ENCODE data around the gene LRP11. TPM values are rescaled to one million over a fixed set of nuclear protein-coding genes. Genes with fewer than 3 reads are reported as not detected.

Gene LRP11
- total and polyA plus RNA-seq, 9 of the 15 experiments (the other 6 are each of a cell fraction or from before 2014, with no cell fraction given) = 0.51 to 3.5 (median 2.4) TPM

- no peak for TF ChIP-seq ID3 (CRISPR knock-in tag; IDR thresholded peaks at IDR 0.05)
- TF ChIP-seq ID3 (tag; IDR thresholded peaks at IDR 0.05) = no peak
Measured at GRCh38 chr6:149881066-149881766, 17.1 kb upstream of the LRP11 start (continued).

- H3K27me3 ChIP-seq (ENCODE audit: control insufficient read depth in 2 of 2, insufficient read depth in 2 of 2, low read length in 2 of 2) = peaks cover 17 to 23% of the 10 kb centered on the region in 2 experiments; a peak in 4 of 5 replicates
- 0% methylated on average over 1 of the region's 1 CpG for WGBS (ENCODE audit: insufficient coverage, low coverage, missing lambda C conversion rate)
- H3K36me3 ChIP-seq (ENCODE audit: control insufficient read depth, insufficient read depth, low read length) = no peaks in the 10 kb centered on the region
- H3K79me2 ChIP-seq (ENCODE audit: control insufficient read depth, insufficient read depth, low read length) = no peaks in the 10 kb centered on the region
- intact Hi-C loops (cut with micrococcal nuclease) = no loop called here
- TF ChIP-seq RBFOX2 (IDR thresholded peaks at IDR 0.05; ENCODE audit: low read depth, low read length) (no peak), ZNF316 (IDR thresholded peaks at IDR 0.05) (peak; percentile 57), C11orf30 (IDR thresholded peaks at IDR 0.05; ENCODE audit: low read depth) (peak; percentile 29; the same call in 1 of the 2 replicates), ZNF239 (CRISPR knock-in tag; IDR thresholded peaks at IDR 0.05) (no peak), PCBP1 (IDR thresholded peaks at IDR 0.05; ENCODE audit: low read depth, low read length, poor library complexity, severe bottlenecking) (no peak)
- TF ChIP-seq, protein P1, sequence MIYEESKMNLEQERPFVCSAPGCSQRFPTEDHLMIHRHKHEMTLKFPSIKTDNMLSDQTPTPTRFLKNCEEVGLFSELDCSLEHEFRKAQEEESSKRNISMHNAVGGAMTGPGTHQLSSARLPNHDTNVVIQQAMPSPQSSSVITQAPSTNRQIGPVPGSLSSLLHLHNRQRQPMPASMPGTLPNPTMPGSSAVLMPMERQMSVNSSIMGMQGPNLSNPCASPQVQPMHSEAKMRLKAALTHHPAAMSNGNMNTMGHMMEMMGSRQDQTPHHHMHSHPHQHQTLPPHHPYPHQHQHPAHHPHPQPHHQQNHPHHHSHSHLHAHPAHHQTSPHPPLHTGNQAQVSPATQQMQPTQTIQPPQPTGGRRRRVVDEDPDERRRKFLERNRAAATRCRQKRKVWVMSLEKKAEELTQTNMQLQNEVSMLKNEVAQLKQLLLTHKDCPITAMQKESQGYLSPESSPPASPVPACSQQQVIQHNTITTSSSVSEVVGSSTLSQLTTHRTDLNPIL (CRISPR knock-in tag; IDR thresholded peaks at IDR 0.05) = no peak
- in situ Hi-C loops (cut with MboI) = no loop called here
- FAIRE-seq (no peak), DNase-seq (ENCODE audit: extremely low read depth in 1 of 4, low spot score in 3 of 4) (no peak), ATAC-seq (no peak)
- H3K9ac ChIP-seq (ENCODE audit: insufficient read depth in 1 of 2, low read depth in 2 of 2, low read length in 2 of 2) = no peak overlapping the region
- ChIA-PET POLR2A (interaction anchor here (0.6 to 1.1 kb wide), 4 partner anchors 11 to 302 kb away, joined by 3 to 4 read pairs (median 4); no protein-coding TSS in a partner anchor), CTCF (ENCODE audit: low intra/inter-chr PET ratio) (no interaction called here)
- no peaks in the 10 kb centered on the region for H3K4me1 ChIP-seq (replicated peaks in 1 of 2; ENCODE audit: control insufficient read depth in 2 of 2, insufficient read depth in 2 of 2, low read length in 2 of 2)
- H3K4me2 ChIP-seq (ENCODE audit: insufficient read depth, low read length) = no peak overlapping the region
- no TSS peak for BruUV-seq (replicated peaks)
- no peak overlapping the region for H3K4me3 ChIP-seq
- no peak overlapping the region for H2AFZ ChIP-seq (ENCODE audit: low read depth, low read length)
- no peaks in the 10 kb centered on the region for H3K9me1 ChIP-seq (ENCODE audit: control insufficient read depth, insufficient read depth, low read length)
- no peaks in the 10 kb centered on the region for H3K9me3 ChIP-seq (replicated peaks; ENCODE audit: control insufficient read depth, insufficient read depth, low read depth, low read length)
- no peak overlapping the region for H3K27ac ChIP-seq (ENCODE audit: extremely low read depth, low read depth, low read length)
- no peaks in the 10 kb centered on the region for H4K20me1 ChIP-seq (replicated peaks; ENCODE audit: control insufficient read depth, insufficient read depth, low read length)
Measured at GRCh38 chr6:149877659-149878058, 13.5 kb upstream of the LRP11 start.
